Calu3 (cell line): ENCODE data around the gene CCDC127. TPM values are rescaled to one million over a fixed set of nuclear protein-coding genes. Genes with fewer than 3 reads are reported as not detected.

Source experiments
- BruUV-seq: library from RNA; stranded (reverse); fragments of 400-500 nt; replicated peaks from 2 replicates; lab custom pipeline; 2021; lab: Mats Ljungman, UMichigan
- CTCF ChIA-PET: fragments of 300-600 bp; sonication (Branson Sonifier 250); formaldehyde crosslinking; loops from one replicate; lab custom pipeline; 2022; ENCODE audit warnings: antibody characterized with exemption; lab: Charles Lee
- DNase-seq: peaks from one replicate; pipeline ENCODE4 v3.0.0; 2022
- H3K27ac Mint-ChIP-seq: one replicate; pipeline ENCODE4 v1.8.0; 2022; ENCODE audit warnings: mixed read lengths; ENCODE audit not compliant: unreplicated experiment
- H3K27me3 Mint-ChIP-seq: one replicate; pipeline ENCODE4 v1.8.0; 2022; ENCODE audit warnings: mixed read lengths; ENCODE audit not compliant: unreplicated experiment
- H3K36me3 Mint-ChIP-seq: one replicate; pipeline ENCODE4 v1.8.0; 2022; ENCODE audit warnings: mild to moderate bottlenecking, moderate library complexity, mixed read lengths; ENCODE audit not compliant: insufficient read depth, unreplicated experiment
- H3K4me1 Mint-ChIP-seq: one replicate; pipeline ENCODE4 v1.8.0; 2022; ENCODE audit warnings: mild to moderate bottlenecking, low read depth, mixed read lengths; ENCODE audit not compliant: unreplicated experiment
- H3K4me3 Mint-ChIP-seq: one replicate; pipeline ENCODE4 v1.8.0; 2022; ENCODE audit warnings: mild to moderate bottlenecking, low read depth, moderate library complexity, mixed read lengths; ENCODE audit not compliant: unreplicated experiment
- H3K9me3 Mint-ChIP-seq: one replicate; pipeline ENCODE4 v1.8.0; 2022; ENCODE audit warnings: low read depth, mixed read lengths; ENCODE audit not compliant: unreplicated experiment
- intact Hi-C: fragments of 100-400 bp; cut with micrococcal nuclease; formaldehyde crosslinking; loops from one replicate; pipeline ENCODE4 v1.10.0; 2022; ENCODE audit not compliant: unreplicated experiment
- total RNA-seq: library from RNA; stranded (reverse); gene quantifications from 2 replicates; pipeline ENCODE4 v1.2.3, GENCODE V29; 2022
- TF ChIP-seq, protein P1 (sequence below): fragments of 200-600 bp; IDR thresholded peaks from one replicate; pipeline ENCODE4 v1.8.0; 2022; ENCODE audit warnings: antibody characterized with exemption; ENCODE audit not compliant: unreplicated experiment

CCDC127 gene
- total RNA-seq, 1 experiment from 2014 or later = 7.3 TPM

DNA sequence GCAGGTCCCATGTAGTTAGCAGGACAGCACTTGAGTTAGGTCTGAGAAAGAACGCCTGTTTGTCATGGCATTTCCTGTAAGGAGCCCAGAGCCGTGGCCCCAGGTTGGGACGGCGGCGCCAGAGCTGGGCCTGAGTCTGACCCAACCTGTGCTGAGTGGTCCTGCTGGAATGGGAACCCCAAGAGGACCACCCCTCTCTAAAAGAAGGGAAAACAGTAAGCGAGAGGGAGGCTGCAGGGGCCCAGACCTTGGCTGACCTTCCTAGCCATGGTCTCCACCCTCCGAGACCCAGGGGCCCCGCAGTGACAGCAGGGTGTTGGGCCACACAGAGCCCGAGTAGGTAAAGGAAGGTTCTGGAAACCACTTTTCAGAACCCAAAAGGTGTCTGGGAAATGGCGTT, 28.5 kb downstream of the CCDC127 start:
- CTCF ChIA-PET = no interaction called here
- no TSS peak for BruUV-seq
- Mint-ChIP-seq H3K27ac (no peak overlapping the region), H3K27me3 (peaks cover 27% of the 10 kb centered on the region), H3K36me3 (no peaks in the 10 kb centered on the region), H3K9me3 (no peaks in the 10 kb centered on the region), H3K4me1 (peaks cover 9% of the 10 kb centered on the region), H3K4me3 (no peak overlapping the region)
- intact Hi-C loops = no loop called here
- TF ChIP-seq, protein P1, sequence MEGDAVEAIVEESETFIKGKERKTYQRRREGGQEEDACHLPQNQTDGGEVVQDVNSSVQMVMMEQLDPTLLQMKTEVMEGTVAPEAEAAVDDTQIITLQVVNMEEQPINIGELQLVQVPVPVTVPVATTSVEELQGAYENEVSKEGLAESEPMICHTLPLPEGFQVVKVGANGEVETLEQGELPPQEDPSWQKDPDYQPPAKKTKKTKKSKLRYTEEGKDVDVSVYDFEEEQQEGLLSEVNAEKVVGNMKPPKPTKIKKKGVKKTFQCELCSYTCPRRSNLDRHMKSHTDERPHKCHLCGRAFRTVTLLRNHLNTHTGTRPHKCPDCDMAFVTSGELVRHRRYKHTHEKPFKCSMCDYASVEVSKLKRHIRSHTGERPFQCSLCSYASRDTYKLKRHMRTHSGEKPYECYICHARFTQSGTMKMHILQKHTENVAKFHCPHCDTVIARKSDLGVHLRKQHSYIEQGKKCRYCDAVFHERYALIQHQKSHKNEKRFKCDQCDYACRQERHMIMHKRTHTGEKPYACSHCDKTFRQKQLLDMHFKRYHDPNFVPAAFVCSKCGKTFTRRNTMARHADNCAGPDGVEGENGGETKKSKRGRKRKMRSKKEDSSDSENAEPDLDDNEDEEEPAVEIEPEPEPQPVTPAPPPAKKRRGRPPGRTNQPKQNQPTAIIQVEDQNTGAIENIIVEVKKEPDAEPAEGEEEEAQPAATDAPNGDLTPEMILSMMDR = no peak
- no peak for DNase-seq

DNA sequence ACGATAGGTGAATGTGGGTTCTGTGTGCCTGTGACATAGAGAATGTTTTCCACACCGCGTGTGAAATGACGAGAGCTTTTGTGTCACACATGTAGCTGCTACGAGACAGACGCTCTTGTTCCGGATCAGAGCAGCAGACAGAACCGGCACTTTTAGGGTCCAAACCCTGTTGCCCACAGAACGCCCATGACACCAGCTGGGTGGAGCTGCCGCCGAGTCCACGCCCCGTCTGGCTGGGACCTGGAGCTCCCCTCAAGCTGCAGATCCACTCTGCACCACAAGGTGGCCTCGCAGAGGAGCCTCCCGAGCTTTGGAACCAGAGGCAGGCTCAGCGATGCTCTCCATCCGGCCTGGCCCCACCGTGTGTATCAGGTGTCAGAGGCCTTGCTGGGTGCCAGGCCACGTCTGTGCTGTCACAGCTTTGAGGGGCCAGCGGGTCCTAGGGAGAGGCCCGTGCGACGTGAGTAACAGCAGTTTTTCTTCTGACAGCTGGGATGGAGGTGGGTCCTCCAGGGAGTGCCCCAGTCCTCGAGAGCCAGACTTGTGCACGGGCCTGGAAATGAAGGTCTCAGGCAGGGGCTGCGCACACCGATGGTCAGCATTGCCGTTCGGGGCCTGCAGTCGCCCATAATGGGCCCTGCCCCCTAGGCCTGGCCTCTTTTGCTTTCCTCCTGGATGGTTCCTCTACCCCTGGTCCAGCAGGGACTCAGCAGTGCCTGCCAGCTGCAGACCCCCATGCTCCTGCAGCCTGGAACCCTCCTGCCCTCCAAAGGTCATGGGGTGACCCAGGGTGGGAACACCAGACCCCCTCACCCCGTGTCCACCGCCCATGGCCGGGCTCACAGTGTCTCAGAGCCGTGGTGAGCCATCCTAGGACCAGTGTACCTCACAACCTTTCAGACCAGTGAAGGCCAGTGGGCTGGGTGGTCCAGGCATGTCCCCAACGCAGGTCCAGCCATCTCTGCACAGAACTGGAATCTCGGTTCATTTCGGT, 29.2 kb downstream of the CCDC127 start:
- Mint-ChIP-seq H3K4me3 (peak overlapping the region; percentile 56), H3K27me3 (peaks cover 34% of the 10 kb centered on the region), H3K4me1 (peaks cover 9% of the 10 kb centered on the region), H3K36me3 (no peaks in the 10 kb centered on the region), H3K27ac (no peak overlapping the region), H3K9me3 (no peaks in the 10 kb centered on the region)
- peak; percentile 91 for DNase-seq
- BruUV-seq = no TSS peak
- TF ChIP-seq, protein P1 = peak; percentile 90
- intact Hi-C loops = no loop called here
- CTCF ChIA-PET = interaction anchor here (0.5 to 1.1 kb wide), 7 partner anchors 14 to 423 kb away, joined by 3 to 11 read pairs (median 4); partner anchors contain the start of genes CCDC127, CEP72, PDCD6 and SDHA

GRCh38 chr5:187617-188451, 30.1 kb downstream of the CCDC127 start:
- peak overlapping the region; percentile 56 for H3K4me3 Mint-ChIP-seq
- peaks cover 43% of the 10 kb centered on the region for H3K27me3 Mint-ChIP-seq
- no peak for DNase-seq
- no peaks in the 10 kb centered on the region for H3K36me3 Mint-ChIP-seq
- intact Hi-C loops = no loop called here
- CTCF ChIA-PET = interaction anchor here (0.5 to 1.1 kb wide), 7 partner anchors 13 to 424 kb away, joined by 3 to 11 read pairs (median 4); partner anchors contain the start of genes CCDC127, CEP72, PDCD6 and SDHA
- H3K27ac Mint-ChIP-seq = no peak overlapping the region
- peaks cover 9% of the 10 kb centered on the region for H3K4me1 Mint-ChIP-seq
- TF ChIP-seq, protein P1 = no peak
- H3K9me3 Mint-ChIP-seq = no peaks in the 10 kb centered on the region
- no TSS peak for BruUV-seq

- BruUV-seq = no TSS peak
- Mint-ChIP-seq H3K4me1 (peaks cover 9% of the 10 kb centered on the region), H3K4me3 (no peak overlapping the region), H3K36me3 (no peaks in the 10 kb centered on the region), H3K9me3 (no peaks in the 10 kb centered on the region), H3K27ac (no peak overlapping the region), H3K27me3 (peaks cover 43% of the 10 kb centered on the region)
- TF ChIP-seq, protein P1 = no peak
- CTCF ChIA-PET = no interaction called here
- intact Hi-C loops = no loop called here
- DNase-seq = no peak
Observed at GRCh38 chr5:187042-187431, 30.9 kb downstream of the CCDC127 start.
